Left hindlimb (tissue), 1 donor: ENCODE data around the gene SORL1.
"Not testable (repeated sequence)": the region's sequence is repeated elsewhere in the genome, so short reads cannot be mapped to it uniquely, and the experiment has no call there.

Source experiments
- DNase-seq: peaks from one replicate; pipeline ENCODE4 v3.0.0-alpha.2; 2018

SORL1 gene

GRCh38 chr11:121451986-121452608, at the start of gene SORL1:
Gene SORL1, plus strand, starts transcription at chr11:121452314. Its CDS starts 18 bp downstream, at chr11:121452332.
- DNase-seq, result peak; percentile 80

DNA sequence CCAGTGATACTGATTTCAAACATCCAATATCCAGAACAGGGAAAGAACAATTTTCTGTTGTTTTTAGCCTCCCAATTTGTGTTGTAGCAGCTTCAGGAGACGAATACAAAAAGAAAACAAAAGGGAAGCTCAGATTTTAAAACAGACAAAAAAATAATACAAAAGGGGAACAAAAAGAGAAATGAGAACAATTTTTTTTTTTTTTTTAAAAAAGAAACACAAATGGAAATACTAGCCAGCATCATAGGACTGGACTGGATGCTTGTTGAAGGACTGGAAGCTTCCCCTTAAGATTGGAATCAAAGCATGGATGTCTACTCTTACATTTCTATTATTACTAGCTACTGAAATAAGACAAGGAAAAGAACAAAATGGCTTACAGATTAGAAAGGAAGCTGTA, 46.5 kb upstream of the SORL1 start:
- no peak for DNase-seq

- DNase-seq, result no peak
Measured at GRCh38 chr11:121406291-121406690, 45.8 kb upstream of the SORL1 start.

GRCh38 chr11:121408830-121409229, 43.3 kb upstream of the SORL1 start:
- no peak for DNase-seq

DNA sequence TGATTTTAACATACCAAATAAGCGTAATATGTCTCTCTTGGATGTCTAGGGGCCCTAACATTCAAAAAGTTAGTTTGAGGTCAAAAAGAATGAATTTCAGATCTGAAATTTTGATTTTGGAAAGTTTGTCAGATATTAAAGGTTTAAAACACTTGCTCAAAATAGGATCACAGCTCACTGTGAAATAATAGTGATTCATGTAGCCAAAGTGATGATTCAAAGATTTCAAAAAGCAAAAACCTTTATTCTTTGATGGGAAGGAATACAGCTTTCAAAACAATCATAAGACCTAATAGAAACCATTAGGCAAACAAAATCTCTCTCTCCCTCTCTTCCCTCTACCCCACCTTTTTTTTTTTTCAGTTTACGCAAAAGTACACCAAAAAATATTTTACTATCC, 42.1 kb upstream of the SORL1 start:
- DNase-seq, result not testable (repeated sequence)

GRCh38 chr11:121411330-121411729, 40.8 kb upstream of the SORL1 start:
- DNase-seq, result not testable (repeated sequence)

- DNase-seq, result no peak
Measured at GRCh38 chr11:121412000-121412587, 40.0 kb upstream of the SORL1 start.

DNA sequence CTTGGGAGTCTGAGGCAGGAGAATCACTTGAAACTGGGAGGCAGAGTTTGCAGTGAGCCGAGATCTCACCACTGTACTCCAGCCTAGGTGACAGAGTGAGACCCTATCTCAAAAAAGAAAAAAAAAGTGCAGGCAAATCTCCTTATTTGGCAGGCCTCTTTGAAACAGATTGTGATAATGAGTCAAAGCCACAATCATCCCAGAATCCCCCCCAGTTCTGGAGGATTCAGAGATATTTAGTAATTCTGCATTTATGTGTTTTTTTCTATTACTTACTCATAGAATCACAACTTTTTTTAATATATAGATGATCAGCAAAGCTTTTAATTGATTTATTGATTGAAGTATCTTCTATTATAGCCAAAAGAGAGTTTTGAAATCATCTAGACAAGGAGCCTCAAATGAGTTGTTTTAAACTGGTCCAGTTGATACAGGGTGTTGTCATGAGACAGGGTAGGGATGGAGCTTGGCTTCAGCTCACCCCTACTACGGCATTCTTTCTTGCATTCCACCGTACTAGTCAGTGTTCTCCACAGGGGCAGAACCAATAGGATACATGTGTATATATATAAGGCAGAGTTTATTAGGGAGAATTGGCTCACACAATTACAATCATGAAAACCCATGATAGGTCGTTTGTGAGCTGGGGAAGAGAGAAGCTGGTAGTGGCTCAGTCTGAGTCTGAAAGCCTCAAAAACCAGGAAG, 39.3 kb upstream of the SORL1 start:
- no peak for DNase-seq

DNA sequence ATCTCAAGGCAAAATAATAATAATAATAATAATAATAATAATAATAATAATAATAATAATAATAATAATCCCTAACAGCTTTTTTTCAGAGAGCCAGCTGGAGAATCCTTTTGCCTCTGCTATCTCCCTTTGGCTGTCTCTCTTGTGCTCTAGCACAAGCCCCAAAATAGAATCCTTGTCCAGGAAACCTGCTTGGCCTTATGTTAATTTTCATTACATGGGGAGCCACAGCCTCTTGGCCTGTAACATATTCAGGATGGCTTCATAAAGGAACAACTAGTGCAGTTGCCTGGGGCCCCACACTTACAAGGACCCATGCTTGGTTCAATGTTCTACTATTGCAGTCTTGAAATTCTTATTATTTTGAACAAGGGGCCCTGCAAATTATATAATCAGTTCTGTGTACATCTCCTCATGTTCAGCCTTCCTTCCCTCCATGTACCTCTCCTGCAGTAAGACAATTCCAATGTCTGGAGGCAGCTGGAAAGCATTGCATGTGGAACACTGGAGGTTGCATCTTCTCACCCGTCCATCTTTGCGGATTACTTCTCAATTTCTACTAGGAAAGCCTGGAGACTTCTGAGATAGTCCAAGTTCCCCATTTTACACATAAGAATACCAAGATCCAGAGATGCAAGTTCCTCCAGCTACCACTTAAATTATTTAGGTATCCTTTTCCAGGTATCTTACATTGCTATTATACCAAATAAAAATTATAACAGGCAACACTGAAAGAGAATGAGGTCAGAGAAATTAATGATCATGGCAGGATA, 37.8 kb upstream of the SORL1 start:
- DNase-seq, result no peak

DNA sequence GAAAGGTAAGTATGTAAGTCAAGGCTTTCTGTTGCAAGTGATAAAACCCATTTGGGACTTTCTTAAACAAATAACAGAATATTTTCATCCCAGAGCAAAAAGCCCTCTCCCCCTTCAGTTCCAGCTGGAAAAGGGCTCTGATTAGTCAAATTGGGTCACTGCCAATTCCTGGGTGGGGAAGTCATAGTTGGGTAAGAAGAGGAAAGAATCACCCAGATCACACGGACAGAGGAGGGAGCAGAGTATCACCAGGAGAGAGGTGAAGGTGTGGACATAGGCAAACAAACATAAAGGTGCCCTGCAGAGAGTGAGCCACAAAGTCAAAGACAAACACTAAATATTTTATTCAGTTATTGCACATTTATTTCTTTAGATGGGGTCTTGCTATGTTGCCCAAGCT, 36.3 kb upstream of the SORL1 start:
- no peak for DNase-seq

DNA sequence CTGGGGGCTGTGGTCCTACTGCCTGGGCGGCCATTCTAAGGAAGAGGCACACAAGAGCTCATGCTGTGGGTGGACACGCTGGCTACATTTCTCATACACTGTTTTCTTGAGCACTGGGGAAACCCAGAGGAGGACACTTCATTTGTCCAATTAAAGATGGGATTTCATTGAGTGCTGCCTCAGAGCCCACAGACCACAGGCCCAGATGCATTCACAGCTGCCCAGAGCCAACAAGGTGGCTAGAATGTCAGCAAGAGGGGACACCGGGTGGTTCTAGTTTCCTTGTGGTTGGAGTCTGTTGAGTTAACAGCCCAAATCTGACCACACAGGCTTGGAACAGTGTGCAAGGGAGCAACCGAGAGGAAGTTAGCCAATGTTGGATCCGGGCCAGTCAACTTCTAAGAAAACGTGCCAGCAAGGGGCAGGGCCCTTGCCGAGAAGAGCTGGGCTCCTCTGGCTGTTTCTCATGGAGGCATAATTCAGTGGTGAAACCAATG, 35.0 kb upstream of the SORL1 start:
- peak; percentile 92 for DNase-seq

- no peak for DNase-seq
Measured at GRCh38 chr11:121417607-121418006, 34.5 kb upstream of the SORL1 start.

GRCh38 chr11:121418625-121419114, 33.4 kb upstream of the SORL1 start:
- peak; percentile 61 for DNase-seq

DNA sequence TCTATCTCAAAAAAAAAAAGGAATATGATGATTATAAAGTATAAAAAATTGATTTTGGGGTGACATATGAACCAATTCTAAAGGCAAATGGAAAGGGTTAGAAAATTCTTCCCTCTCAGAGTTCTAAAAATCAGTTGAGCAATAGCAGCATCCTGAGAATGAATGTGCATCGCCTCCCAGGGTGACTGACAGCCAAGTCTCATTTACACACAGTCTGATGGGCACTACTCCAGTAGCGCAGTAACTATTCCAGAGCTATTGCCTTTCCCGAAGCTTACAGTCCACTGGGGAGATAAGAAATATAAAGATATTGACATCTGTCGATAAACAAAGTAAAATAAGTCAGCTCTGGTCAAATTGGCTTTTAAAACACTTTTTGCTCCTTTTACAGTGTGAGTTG, 32.3 kb upstream of the SORL1 start:
- DNase-seq, result no peak

DNA sequence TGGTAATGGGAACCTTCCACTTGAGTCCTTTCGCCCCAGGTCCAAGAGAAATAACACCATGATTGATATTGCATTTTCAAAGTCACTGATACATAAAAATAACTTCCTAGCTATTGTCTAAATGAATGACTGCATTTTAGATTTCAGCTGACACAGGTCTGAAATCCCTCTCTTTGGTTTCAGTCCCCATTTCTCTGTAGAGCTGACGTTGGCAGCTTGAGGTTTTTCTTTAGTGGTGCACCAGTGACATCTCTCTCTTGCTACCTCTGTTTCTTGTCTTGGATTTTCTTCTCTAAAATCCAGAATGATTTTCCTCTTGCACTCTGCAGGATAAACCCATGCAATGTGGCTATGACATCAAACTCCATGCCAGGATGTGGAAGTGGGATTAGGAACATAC, 31.7 kb upstream of the SORL1 start:
- DNase-seq, result no peak

DNA sequence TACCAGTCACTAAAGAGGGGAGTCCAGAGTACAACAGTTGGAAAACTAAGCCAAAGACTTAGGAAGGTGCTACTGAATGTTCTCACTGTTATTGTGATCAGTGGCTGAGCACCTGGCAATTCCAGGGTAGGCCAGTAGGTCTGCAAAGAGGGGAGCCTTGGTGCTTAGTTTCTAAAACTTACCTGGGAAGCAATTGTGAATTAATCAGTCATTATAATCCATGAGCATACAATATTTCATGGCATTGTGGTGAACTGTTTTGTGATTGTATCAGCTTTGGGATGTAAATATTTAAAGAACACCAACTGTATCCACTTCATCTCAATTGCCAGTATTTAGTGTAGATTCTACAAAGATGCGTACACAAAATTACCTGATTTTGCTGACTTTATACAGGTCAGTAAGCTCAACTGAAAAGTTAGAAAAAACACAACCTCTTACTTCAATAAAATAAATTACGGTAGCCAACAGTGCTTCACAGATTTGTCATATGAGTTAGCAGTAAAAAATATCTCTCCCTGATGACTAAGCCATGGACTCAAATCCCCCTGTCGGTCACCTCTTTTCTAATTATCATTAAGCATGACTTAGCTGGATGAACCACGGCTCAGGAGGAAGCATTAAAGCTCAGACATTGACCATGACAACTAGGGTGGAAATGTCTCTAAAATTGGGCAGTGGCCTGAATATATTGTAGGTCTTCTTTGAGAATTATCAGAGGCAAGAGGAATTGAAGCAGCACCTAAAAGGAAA, 30.8 kb upstream of the SORL1 start:
- DNase-seq, result no peak

- DNase-seq, result no peak
Measured at GRCh38 chr11:121422675-121423074, 29.4 kb upstream of the SORL1 start.

GRCh38 chr11:121425828-121426227, 26.3 kb upstream of the SORL1 start:
- DNase-seq, result no peak

- no peak for DNase-seq
Measured at GRCh38 chr11:121426476-121427399, 25.4 kb upstream of the SORL1 start.

- DNase-seq, result no peak
Measured at GRCh38 chr11:121427400-121427744, 24.7 kb upstream of the SORL1 start.

GRCh38 chr11:121429556-121429955, 22.6 kb upstream of the SORL1 start:
- DNase-seq, result no peak
